ENCODE data around the gene VAPA.

DNA sequence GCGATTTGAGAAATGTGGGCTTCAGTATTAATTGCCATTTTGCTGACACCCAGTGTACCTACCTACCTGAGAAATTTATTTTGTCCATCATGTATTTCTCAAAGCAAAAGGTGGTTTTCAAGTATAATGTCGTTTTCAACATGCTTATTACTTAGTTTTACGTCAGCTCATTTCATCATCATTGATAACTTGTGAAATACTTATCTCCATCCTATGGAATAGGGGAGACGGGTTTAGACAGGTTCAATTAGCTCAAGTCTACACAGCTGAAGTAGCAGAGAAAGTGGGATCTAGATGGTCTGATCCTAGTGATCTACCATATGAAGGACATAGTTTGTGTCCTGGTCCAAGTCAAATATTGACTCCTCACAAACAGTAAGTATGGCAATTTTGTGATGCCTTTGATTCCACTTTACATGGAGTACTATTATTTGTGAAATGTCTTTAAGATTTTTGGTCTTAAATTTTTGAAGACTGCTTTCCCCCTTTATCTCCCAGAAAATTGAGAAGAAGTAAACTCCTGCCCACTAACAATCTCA lies 45.1 kb downstream of the VAPA start:
- no peak for TF ChIP-seq CTCF (IDR thresholded peaks at IDR 0.05)
- no peak for TF ChIP-seq ZFX (IDR thresholded peaks at IDR 0.05; ENCODE audit: borderline replicate concordance)

All from 22Rv1 (cell line).